WI38 (cell line): Measurements from ENCODE around the gene ELOVL2.

ENCODE experiments used
- H3K4me3 ChIP-seq: 2 replicates; pipeline ENCODE4 v1.5.1; 2011; ENCODE audit warnings: low read depth, mild to moderate bottlenecking, control low read depth, low read length
- TF ChIP-seq, protein P1 (sequence below): IDR thresholded peaks from 2 replicates; pipeline ENCODE4 v1.5.1; 2012; ENCODE audit warnings: low read depth, mild to moderate bottlenecking, control low read depth, low read length

ELOVL2 gene

GRCh38 chr6:11021003-11021402 is 23.1 kb downstream of the ELOVL2 start:
- TF ChIP-seq, protein P1, sequence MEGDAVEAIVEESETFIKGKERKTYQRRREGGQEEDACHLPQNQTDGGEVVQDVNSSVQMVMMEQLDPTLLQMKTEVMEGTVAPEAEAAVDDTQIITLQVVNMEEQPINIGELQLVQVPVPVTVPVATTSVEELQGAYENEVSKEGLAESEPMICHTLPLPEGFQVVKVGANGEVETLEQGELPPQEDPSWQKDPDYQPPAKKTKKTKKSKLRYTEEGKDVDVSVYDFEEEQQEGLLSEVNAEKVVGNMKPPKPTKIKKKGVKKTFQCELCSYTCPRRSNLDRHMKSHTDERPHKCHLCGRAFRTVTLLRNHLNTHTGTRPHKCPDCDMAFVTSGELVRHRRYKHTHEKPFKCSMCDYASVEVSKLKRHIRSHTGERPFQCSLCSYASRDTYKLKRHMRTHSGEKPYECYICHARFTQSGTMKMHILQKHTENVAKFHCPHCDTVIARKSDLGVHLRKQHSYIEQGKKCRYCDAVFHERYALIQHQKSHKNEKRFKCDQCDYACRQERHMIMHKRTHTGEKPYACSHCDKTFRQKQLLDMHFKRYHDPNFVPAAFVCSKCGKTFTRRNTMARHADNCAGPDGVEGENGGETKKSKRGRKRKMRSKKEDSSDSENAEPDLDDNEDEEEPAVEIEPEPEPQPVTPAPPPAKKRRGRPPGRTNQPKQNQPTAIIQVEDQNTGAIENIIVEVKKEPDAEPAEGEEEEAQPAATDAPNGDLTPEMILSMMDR: no peak

GRCh38 chr6:11018225-11018624 is 25.9 kb downstream of the ELOVL2 start:
- TF ChIP-seq, protein P1: no peak
- H3K4me3 ChIP-seq: no peak overlapping the region

More at GRCh38 chr6:11021003-11021402, 23.1 kb downstream of the ELOVL2 start:
- no peak overlapping the region for H3K4me3 ChIP-seq

DNA sequence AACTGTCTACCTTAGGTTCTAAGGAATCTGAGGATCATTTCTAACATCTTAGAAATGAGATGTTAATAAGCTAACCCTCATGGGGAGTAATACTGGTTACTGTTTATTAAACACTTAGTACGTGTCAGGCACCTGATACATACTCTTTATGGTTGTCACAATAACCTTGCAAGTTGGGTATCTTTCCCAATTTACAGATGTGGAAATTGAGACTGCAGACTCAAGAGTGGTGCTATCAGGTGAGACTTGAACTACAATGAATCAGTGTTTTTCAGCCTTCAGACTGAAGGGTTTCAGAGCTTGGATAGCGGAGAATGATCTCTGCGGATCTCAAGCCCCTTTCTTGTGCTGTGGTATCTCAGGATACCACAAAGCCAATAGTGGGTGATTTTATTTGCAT is 27.0 kb downstream of the ELOVL2 start:
- TF ChIP-seq, protein P1: no peak
- no peak overlapping the region for H3K4me3 ChIP-seq

- H3K4me3 ChIP-seq: no peak overlapping the region
- TF ChIP-seq, protein P1: no peak
These were observed 27.7 kb downstream of the ELOVL2 start for GRCh38 chr6:11016452-11016851.

DNA sequence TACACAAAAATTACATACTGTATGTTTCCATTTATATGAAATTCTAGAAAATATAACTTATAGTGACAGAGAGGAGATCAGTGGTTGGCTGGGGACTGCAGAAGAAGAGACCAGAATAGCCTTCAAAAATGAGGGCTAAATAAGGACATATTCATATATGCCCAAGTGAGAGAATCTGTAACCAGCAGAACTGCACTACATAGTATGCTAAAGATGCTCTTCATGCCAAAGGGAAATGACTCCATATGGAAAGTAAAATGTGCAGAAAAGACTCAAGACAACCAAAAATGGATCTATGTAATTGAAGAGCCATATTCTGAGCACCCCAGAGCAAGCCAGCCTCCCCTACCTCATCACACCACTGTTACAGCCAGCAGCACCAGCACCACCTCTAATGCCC is 29.0 kb downstream of the ELOVL2 start:
- TF ChIP-seq, protein P1: no peak

GRCh38 chr6:11013721-11014070 is 30.4 kb downstream of the ELOVL2 start:
- TF ChIP-seq, protein P1: no peak
- H3K4me3 ChIP-seq: no peak overlapping the region

More for the DNA sequence above, 29.0 kb downstream of the ELOVL2 start:
- H3K4me3 ChIP-seq: no peak overlapping the region

DNA sequence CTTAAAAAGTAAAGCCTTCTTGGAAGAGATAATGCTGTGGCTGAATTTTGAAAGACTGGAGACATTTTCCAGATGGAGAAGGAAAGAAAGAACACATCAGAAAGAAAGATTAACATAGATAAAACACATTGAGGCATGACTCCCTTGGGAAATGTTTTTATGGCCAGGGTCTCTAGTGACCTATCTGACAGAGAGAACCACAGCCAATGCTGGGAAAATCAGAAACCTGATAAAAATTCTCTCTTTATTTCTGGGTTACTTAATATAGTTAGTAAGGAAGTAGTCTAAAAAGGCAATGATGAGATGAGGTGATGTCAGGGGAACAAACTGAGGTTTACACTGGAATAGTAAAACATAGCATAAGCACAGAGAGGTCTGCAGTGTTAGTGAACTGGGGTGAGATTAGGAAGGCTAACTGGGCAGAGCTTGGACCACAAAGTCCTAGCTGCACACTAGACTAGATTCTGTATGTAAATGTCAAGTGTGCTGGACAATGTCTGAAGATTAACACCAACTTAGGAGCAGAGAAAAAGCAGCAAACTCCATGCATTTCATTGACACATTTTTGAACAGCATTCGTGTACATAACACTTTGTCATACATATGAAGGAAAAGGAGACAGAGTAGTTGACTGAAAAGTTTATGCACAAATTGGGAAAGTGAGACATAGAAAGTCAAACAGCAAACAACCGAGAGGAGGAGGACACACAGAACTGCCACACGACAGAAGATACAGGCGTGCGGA is 31.0 kb downstream of the ELOVL2 start:
- TF ChIP-seq, protein P1: no peak
- no peak overlapping the region for H3K4me3 ChIP-seq
